Effector memory CD4-positive, alpha-beta T cell (primary cell): ENCODE data around the gene SHB.

Source experiments
- DNase-seq, 3 donors: peaks; one replicate each; pipeline ENCODE4 v3.0.0-alpha.2; 2020
- H3K27ac ChIP-seq: 2 replicates; pipeline ENCODE4 v1.7.0; 2013; ENCODE audit warnings: mild to moderate bottlenecking, low read length, moderate library complexity; ENCODE audit not compliant: insufficient read depth, poor library complexity, severe bottlenecking
- H3K27me3 ChIP-seq: replicated peaks from 2 replicates; pipeline ENCODE4 v1.7.0; 2013; ENCODE audit warnings: mild to moderate bottlenecking, low read length; ENCODE audit not compliant: insufficient read depth, control insufficient read depth, poor library complexity, severe bottlenecking
- H3K36me3 ChIP-seq: 2 replicates; pipeline ENCODE4 v1.7.0; 2013; ENCODE audit warnings: mild to moderate bottlenecking, low read length, moderate library complexity; ENCODE audit not compliant: control insufficient read depth, insufficient read depth
- H3K4me1 ChIP-seq: 2 replicates; pipeline ENCODE4 v1.7.0; 2013; ENCODE audit warnings: low read length, mild to moderate bottlenecking; ENCODE audit not compliant: control insufficient read depth, insufficient read depth, poor library complexity, severe bottlenecking
- H3K4me3 ChIP-seq: 2 replicates; pipeline ENCODE4 v1.7.0; 2013; ENCODE audit warnings: low read length, low read depth, mild to moderate bottlenecking; ENCODE audit not compliant: insufficient read depth, poor library complexity, severe bottlenecking
- H3K9me3 ChIP-seq: 2 replicates; pipeline ENCODE4 v1.7.0; 2013; ENCODE audit warnings: mild to moderate bottlenecking, low read length, moderate library complexity; ENCODE audit not compliant: control insufficient read depth

The SHB gene

DNA sequence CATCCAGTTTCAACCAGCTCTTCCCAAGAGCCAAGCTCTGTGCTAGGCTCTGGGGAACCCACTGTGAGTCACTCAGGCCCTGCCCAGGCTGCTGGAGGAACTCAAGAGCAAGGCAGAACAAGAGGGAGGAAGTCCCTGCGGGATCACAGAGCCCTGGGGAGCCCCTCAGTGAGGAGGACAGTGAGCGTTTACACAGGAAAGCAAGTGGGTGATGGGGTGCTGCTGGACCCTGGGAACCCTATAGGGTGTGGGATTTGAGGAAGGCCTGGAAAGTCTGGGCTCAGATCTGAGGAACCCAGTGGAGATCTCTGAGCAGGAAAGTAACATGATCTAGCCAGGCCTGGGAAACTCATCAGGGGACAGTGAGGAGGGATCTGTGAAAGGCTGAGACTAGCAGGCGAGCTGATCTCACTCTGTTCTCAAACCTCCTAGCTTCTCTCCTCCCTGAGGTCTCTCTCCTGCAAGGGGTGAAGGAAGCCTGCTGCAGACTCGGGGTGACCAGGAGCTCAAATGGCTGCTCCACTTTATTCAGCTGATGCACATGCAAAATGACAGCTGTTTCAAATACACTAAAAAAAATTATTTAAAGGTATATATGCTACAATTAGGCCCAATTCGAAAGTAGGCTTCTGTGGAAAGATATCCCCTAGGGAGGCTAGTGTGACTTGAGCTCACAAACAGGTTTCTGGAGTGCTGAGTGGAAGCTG is 70.0 kb downstream of the SHB start:
- Histone ChIP-seq H3K9me3 (no peaks in the 10 kb centered on the region), H3K27me3 (no peaks in the 10 kb centered on the region), H3K4me1 (no peaks in the 10 kb centered on the region), H3K4me3 (no peak overlapping the region), H3K27ac (no peak overlapping the region), H3K36me3 (no peaks in the 10 kb centered on the region)
- DNase-seq, result no peak

- no peaks in the 10 kb centered on the region for H3K27me3 ChIP-seq
- H3K36me3 ChIP-seq, result no peaks in the 10 kb centered on the region
- no peak overlapping the region for H3K27ac ChIP-seq
- DNase-seq, result no peak
- no peak overlapping the region for H3K4me3 ChIP-seq
- no peaks in the 10 kb centered on the region for H3K9me3 ChIP-seq
- H3K4me1 ChIP-seq, result no peaks in the 10 kb centered on the region
These were observed 71.2 kb downstream of the SHB start for GRCh38 chr9:37997636-37998374.

DNA sequence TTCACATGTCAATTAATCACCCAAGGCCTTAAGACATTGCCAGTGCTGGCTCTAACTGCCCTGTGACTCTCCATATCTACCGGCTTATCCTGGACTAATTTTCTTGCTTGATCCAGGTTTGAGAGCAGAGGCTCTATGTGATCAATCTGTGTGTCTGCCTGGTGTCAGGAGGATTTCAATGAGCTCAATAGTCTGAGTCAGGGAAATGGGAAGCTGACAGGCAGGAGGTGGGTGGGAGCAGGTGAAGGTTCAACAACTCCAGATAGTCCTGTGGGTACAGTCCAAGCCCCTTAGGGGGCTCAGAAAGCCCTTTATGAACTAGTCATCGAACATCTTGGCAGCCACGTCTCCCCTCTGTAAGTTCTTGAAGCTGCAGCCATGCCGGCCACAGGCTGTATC is 72.2 kb downstream of the SHB start:
- H3K36me3 ChIP-seq, result no peaks in the 10 kb centered on the region
- no peaks in the 10 kb centered on the region for H3K27me3 ChIP-seq
- no peak overlapping the region for H3K4me3 ChIP-seq
- H3K4me1 ChIP-seq, result no peaks in the 10 kb centered on the region
- no peak for DNase-seq
- H3K27ac ChIP-seq, result no peak overlapping the region
- H3K9me3 ChIP-seq, result no peaks in the 10 kb centered on the region

- DNase-seq, result no peak
- Histone ChIP-seq H3K36me3 (no peaks in the 10 kb centered on the region), H3K27ac (no peak overlapping the region), H3K4me3 (no peak overlapping the region), H3K4me1 (no peaks in the 10 kb centered on the region), H3K9me3 (no peaks in the 10 kb centered on the region), H3K27me3 (no peaks in the 10 kb centered on the region)
These were observed 72.8 kb downstream of the SHB start for GRCh38 chr9:37995961-37996818.

DNA sequence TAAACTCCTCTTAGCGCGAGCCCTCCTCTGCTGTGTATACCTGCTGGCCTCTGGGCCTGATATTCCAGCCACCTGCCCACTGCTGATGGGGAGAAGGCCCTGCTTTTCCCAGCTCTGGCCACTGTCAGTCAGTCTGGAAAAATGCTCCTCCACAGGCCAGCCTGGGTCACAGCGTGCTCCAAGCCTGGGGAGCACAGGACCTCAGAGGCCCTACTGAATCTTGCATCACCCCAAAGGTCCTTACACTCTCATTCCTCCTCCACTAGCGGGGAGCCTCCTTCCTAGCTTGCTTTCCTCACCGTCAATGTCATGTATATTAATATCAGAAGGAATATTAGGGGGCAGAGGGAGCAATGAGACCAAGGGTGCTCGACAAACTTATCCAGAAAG is 73.7 kb downstream of the SHB start:
- DNase-seq, result no peak
- Histone ChIP-seq H3K9me3 (no peaks in the 10 kb centered on the region), H3K27ac (no peak overlapping the region), H3K4me3 (no peak overlapping the region), H3K27me3 (no peaks in the 10 kb centered on the region), H3K36me3 (no peaks in the 10 kb centered on the region), H3K4me1 (no peaks in the 10 kb centered on the region)

- Histone ChIP-seq H3K27ac (no peak overlapping the region), H3K27me3 (no peaks in the 10 kb centered on the region), H3K4me3 (no peak overlapping the region), H3K36me3 (no peaks in the 10 kb centered on the region), H3K4me1 (no peaks in the 10 kb centered on the region), H3K9me3 (no peaks in the 10 kb centered on the region)
- no peak for DNase-seq
These were observed 74.2 kb downstream of the SHB start for GRCh38 chr9:37994639-37995347.

- no peak for DNase-seq
- H3K4me3 ChIP-seq, result no peak overlapping the region
- no peaks in the 10 kb centered on the region for H3K9me3 ChIP-seq
- H3K4me1 ChIP-seq, result no peaks in the 10 kb centered on the region
- no peaks in the 10 kb centered on the region for H3K27me3 ChIP-seq
- no peaks in the 10 kb centered on the region for H3K36me3 ChIP-seq
- H3K27ac ChIP-seq, result no peak overlapping the region
These were observed 76.1 kb downstream of the SHB start for GRCh38 chr9:37992924-37993349.

DNA sequence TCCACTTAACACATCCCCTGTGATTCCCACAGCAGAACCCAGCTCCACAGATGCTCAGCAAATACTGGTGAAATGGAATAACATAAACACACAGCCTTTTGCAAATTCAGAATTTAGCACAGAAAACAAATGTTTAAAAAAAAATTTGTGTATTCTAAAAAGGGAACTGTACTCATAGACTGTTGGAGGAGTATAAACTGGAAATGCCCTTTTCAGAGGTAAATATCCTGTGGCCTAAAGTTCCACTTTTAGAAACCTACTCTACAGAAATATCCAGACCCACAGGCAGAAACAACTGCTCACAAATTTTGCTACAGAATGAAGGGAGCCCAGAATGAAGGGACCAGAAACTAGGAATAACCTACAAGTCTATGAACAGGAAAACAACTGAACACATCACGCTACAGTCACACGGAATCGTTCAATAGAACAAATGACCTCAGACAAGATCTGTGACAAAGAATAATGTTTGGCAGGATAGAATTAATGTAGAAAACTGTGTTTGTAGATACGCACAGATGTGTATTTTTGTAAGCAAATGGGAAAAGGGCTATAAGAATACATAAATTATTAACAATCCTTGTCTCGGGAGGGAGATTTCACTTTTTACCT is 78.5 kb downstream of the SHB start:
- no peak for DNase-seq
- H3K4me1 ChIP-seq, result no peaks in the 10 kb centered on the region
- H3K4me3 ChIP-seq, result no peak overlapping the region
- no peaks in the 10 kb centered on the region for H3K9me3 ChIP-seq
- H3K27ac ChIP-seq, result no peak overlapping the region
- no peaks in the 10 kb centered on the region for H3K27me3 ChIP-seq
- no peaks in the 10 kb centered on the region for H3K36me3 ChIP-seq

GRCh38 chr9:37989701-37990100 is 79.3 kb downstream of the SHB start:
- Histone ChIP-seq H3K9me3 (no peaks in the 10 kb centered on the region), H3K27me3 (no peaks in the 10 kb centered on the region), H3K4me3 (no peak overlapping the region), H3K27ac (no peak overlapping the region), H3K4me1 (no peaks in the 10 kb centered on the region), H3K36me3 (no peaks in the 10 kb centered on the region)
- DNase-seq, result no peak
